Activated T-cell treated with anti-CD3 and anti-CD28 coated beads for 1 hour (primary cell): Measurements from ENCODE around the gene CS.

Source experiments
- DNase-seq: peaks from one replicate; pipeline ENCODE4 v3.0.0-alpha.2; 2020; ENCODE audit warnings: low read depth

CS gene

GRCh38 chr12:56244494-56244893 lies 55.6 kb downstream of the CS start:
- no peak for DNase-seq

- no peak for DNase-seq
Measured at GRCh38 chr12:56243731-56244181, 56.4 kb downstream of the CS start.

GRCh38 chr12:56242986-56243385 lies 57.1 kb downstream of the CS start:
- no peak for DNase-seq

GRCh38 chr12:56241424-56242303 lies 58.5 kb downstream of the CS start:
- DNase-seq: no peak

GRCh38 chr12:56237552-56237951 lies 62.6 kb downstream of the CS start:
- no peak for DNase-seq

- DNase-seq: no peak
Measured at GRCh38 chr12:56236985-56237384, 63.1 kb downstream of the CS start.

GRCh38 chr12:56236091-56236490 lies 64.0 kb downstream of the CS start:
- no peak for DNase-seq

GRCh38 chr12:56234746-56235436 lies 65.2 kb downstream of the CS start:
- no peak for DNase-seq

- DNase-seq: no peak
Measured at GRCh38 chr12:56231184-56231582, 68.9 kb downstream of the CS start.

GRCh38 chr12:56230432-56231183 lies 69.5 kb downstream of the CS start:
- DNase-seq: no peak

- no peak for DNase-seq
Measured at GRCh38 chr12:56229916-56230431, 70.2 kb downstream of the CS start, which contains the start of gene SLC39A5. SLC39A5 (plus strand) TSS chr12:56230051; CDS start chr12:56231275, 1,224 bp downstream.

GRCh38 chr12:56229082-56229481 lies 71.0 kb downstream of the CS start:
- DNase-seq: no peak

GRCh38 chr12:56224954-56225353 lies 75.2 kb downstream of the CS start:
- DNase-seq: no peak

- peak; percentile 78 for DNase-seq
Measured at GRCh38 chr12:56224102-56224701, 75.9 kb downstream of the CS start, which contains the start of gene NABP2. NABP2 (plus strand) TSS chr12:56224342; CDS start chr12:56224857, 515 bp downstream.

- no peak for DNase-seq
Measured at GRCh38 chr12:56223571-56224101, 76.5 kb downstream of the CS start.

- DNase-seq: no peak
Measured at GRCh38 chr12:56222531-56222895, 77.6 kb downstream of the CS start.

- peak; percentile 88 for DNase-seq
Measured at GRCh38 chr12:56221757-56222530, 78.2 kb downstream of the CS start, which contains the start of gene RNF41. RNF41 (minus strand) TSS chr12:56221922; CDS start chr12:56214047, 7,875 bp downstream.
